Daoy (cell line): Measurements from ENCODE around the gene SNED1. TPM values are rescaled to one million over a fixed set of nuclear protein-coding genes. Genes with fewer than 3 reads are reported as not detected.

Source experiments
- DNase-seq: peaks from one replicate; pipeline ENCODE4 v3.0.0-alpha.2; 2015; ENCODE audit warnings: low read depth
- total RNA-seq: library from RNA; depleted of rRNA; stranded (reverse); fragments of >200 nt; shearing (Covaris generic); gene quantifications from 2 replicates; pipeline ENCODE4 v1.2.3, GENCODE V29; 2014

SNED1 gene
- total RNA-seq, 1 experiment from 2014 or later: 0.06 TPM

DNA sequence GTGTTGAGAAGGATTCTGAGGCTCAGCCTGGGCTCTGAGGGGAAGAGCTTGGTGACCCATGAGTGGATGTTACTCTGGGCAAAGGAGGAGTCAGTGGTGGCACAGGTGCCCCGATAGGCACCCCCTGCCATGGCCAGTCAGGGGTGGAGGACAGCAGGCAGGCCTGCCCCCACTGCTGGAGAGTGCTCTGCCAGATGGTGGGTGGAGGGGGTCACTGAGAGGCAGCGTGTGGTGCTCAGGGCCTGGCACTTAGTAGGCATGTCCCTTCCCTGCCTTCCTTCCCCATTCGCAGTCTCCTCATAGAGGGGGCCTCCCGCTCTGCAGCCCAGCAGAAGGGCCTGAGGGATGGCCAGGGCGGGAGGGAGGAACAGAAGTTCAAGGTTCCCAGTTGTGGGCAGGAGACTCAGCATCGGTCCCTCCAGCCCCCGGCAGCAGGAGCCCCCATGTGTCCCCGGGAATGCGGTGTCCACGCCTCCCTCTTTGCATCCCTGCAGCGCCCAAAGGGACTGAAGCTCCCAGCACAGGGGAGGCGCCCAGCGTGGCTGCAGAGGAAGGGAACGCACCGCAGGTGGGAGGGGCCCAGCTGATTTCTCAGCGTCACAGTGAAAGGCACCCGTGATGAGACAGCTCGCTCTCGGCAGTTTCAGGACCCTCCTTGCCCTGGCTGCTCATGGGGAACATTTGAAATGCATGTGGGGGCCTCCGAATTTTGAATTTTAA lies 5.7 kb upstream of the SNED1 start:
- no peak for DNase-seq

DNA sequence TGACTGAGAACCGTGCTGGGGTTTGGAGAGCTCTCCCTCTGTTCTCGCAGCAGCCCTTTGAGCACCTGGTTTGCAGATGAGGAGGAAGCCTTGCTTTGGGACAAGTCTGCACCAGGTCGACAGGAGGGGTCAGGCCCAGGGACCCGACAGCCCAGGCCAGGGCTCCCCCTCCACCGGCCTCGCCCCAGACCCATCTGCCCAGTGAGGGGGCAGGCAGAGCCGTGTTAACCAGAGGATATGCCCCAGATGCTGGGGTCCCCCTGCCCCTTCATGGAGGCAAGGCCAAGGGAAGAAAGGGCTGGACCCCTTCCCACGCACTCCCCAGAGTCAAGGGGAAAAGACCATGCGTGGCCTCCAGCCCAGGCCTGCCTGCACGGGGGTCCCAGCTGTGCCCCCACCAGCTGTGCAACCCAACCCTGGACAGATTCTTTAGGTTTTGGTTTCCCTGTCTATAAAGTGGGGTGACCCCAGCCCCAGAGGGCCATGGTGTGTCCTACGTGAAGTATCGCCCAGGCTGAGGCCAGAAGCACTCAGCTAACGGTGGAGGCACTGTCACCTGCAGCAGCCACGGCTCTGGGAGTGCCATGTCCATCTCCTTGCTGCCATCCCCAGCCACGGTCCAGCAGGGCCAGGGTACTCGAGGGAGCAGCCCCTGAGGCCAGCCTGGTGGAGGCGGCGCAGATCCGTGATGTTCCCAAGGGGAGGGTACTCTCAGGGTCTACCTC lies 4.8 kb upstream of the SNED1 start:
- no peak for DNase-seq

DNA sequence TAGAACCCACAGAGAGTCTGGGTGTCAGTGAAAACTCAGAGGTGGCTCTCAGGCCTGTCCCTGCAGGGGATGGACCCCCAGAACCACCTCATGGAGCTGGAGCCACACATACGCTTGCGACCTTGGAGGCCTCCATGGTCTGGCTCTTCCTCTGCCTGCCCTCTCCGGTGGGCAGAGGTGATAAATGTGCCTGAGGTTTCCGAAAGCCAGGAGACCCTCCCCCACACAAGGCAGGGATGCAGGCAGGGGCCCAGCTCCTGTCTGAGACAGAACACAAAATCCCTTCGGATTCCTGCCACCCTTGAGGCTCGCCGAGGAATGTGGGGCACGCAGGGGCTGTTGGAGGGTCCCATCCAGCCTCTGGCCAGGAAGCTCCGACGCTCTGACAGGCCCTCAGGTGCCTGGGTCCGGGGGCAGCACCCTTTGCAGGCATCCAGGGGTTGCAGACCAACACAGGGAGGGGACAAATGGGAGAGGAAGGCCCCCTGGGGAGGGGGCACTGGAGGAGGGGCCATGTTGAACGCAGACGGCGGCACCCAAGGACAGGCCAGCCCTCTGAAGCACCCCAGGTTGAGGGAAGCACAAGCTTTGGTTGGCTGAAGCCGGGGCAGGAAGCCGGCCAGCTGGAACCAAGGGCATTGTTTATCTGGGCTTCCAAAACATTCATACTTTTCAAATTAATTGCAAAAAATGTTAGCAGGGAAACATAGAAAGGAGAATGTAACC lies 4.1 kb upstream of the SNED1 start:
- DNase-seq: no peak

DNA sequence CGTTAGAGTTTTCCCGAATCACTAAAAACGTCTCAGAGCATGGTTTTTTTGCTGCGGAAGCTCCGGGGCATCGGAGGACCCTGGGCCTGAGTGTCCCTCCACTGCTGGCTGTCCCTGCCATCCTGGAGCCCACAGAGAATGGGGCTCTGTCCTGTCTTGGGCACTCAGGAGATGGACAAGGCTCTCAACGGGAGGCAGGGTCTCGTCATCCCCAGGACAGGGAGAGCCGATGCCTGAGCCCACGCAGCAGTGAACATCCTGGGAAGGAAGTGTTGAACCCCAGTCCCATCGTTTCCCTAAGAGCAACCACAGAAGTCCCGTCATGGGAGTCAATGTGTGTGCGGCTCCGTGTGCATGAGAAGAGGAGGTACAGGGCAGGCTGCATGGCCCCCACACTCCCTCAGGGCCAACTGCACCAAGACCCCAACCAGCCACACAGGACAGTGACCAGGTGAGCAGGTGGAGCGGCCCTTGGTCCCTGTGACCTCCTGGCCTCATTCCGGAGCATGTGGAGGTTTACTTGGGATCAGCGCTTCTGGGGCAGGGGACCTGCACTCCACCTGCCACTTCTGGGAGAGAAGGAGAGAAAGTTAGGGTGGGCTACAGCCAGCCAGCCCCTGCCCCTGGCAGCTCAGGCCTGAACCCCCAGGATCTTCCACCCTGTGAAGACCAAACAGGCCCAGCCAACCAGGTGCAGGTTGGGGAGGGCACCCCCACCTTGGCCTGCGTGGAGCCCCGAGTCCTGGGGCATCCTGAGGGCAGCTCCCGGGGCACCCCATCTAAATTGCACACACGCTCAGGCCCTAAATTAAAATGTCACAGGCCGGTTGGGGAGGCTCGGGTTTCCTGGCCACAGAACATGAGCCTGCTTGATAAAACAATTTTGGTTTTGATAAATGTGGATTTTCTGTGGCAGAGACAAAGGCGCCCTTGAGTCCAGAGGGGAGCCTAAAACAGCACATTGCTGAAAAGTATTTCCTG lies 3.1 kb upstream of the SNED1 start:
- no peak for DNase-seq

DNA sequence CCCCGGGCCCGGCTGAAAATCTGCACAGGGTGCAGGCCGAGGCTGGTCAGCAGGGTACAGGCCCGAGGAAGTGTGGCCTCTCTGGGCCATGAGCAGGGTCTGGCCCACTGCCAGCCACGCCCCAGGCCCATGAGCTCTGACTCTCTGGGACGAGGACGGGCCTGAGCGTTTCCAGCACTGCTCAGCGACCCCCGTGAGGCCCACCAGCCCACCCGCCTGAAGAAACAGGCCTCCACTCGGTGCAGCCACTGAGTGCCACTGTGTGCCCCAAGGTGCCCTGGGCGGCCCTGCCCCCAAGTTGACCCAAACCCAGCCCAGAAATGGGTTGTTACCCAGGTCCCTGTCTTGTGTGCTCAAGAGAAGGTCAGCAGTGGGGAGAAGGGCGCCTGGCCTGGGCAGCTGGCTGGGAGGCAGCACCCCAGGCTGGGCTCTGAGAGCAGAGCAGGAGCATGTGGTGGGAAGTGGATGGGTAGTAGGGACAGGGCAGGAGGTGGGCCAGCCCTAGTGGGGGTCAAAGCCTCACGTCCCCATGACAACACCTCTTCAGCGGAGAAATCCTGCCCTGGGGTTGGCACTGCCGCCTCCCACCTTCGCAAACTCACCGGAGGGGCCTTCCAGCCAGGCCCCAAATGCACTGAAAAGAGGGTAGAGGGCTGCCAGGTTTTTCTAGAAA lies 2.1 kb upstream of the SNED1 start:
- no peak for DNase-seq

DNA sequence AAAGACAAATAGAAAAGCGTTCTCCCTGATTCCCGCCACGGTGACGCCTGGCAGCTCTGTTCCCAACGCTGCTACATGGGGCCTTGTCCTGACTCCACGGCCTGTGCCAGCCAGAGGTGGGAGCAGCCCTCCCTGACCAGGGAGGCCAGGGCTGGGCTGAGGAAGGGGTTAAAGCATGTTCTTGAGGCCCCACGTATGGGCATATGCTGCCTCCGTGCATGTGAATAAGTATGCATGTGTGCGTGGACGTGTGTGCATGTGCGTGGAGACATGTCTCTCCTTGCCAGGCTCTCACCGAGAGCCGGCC lies 1.6 kb upstream of the SNED1 start:
- no peak for DNase-seq

DNA sequence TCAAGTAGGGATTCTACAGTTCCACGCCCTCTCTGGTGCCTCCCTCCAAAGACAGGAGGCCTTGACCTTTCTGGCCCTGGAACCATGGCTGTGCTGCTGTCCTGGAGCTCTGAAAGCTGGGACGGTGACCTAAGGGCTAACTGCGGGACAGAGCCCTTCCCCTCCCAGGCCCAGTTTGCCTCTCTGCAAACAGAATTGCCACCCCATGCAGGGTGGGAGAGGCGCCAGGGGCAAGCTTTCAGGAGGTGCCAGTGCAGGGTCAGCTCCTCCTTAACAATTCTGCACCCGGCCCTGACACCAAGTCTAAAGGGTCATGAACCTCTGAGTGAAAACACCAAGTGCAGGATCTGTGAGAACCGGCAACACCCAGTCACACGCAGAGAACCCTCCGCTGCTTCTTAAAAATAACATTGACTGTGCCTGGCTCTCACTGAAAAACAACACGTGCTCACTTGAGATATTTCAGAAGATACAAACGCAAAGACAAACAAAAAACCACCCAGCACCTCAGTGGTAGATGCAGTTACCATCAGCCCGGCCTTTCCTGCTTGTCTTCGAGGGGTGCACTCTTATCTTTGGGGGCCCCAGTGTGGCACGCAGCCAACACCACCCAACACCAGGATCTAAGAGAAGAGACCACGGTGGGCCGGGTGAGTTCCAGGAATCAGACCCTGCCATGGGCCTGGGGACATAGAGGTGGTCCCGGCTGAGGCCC lies 1.1 kb upstream of the SNED1 start:
- no peak for DNase-seq

DNA sequence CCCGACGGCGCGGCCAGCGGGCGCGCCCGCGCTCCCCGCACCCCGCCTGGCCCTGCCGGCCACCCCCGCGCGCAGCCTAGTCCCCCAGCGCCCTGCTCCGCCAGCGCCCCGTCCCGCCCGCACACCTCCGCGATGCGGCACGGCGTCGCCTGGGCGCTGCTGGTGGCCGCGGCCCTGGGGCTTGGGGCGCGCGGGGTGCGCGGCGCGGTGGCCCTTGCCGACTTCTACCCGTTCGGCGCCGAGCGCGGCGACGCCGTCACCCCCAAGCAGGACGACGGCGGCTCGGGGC lies 232 bp downstream of the SNED1 start:
- no peak for DNase-seq

DNA sequence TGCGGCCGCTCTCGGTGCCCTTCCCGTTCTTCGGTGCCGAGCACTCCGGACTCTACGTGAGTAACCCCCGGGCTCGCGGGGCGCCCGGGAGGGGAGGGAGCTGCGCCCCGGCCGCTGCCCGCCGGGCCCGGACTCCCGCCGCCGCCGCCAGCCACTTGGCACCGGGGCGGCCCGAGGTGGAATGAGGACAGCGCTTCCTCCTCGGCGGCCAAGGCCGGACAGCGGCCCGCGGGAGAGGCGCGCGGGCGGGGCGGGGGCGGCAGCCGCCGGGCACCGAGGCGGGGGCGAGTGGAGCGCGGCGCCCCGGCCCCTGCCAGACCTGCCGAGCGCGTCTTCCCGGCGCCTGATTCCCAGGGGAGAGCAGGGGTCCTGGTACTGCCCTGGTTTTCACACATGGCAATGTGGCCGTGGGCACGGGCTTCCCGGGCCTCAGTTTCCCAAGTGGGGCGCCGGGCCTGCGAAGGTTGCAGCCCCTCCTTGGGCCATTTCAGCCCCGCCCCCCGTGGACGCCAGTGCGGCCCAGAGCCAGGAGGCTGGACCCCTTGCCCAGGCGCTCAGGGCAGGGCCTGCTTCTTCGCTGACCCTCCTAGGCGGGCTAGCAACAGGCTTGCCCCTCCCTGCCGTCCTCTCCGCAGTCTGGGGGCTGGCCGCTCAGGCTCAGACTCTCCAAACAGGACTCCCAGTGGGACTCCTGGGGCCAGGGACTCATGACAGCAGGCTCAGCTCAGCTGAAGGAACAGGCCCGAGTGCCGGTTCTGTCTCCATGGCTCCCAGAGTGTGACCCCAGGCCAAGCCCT lies 775 bp downstream of the SNED1 start:
- peak; percentile 5 for DNase-seq

DNA sequence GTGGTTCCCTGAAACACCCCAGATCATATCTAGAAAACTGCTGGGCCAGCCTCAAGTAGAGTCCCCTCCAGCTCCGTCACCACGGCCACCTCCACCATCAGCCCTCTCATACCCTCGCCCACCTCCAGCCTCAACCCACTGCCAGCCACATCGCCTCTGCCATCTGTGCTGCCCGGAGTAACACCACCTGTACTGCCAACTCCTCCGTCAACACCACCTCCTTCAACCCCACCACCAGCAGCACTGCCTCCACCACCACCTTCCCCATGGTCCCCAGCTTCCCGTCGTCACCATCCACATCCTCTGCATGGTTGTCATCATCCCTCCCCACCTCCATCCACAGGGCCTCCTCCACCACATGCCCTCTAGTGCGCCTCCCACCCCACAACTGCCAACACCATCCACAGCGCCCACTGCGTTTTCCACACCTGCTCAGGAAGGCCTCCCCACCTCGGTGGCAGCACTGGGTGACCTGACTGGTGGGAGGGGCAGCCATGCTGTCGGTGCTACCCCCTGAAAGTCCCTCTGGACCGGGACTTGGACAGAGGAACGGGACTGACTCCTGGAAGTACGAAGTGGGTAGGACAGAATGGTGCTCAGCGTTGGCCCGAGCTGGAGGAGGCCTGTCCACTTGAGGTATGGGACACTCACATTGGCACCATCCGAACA lies 1.6 kb downstream of the SNED1 start:
- DNase-seq: no peak

DNA sequence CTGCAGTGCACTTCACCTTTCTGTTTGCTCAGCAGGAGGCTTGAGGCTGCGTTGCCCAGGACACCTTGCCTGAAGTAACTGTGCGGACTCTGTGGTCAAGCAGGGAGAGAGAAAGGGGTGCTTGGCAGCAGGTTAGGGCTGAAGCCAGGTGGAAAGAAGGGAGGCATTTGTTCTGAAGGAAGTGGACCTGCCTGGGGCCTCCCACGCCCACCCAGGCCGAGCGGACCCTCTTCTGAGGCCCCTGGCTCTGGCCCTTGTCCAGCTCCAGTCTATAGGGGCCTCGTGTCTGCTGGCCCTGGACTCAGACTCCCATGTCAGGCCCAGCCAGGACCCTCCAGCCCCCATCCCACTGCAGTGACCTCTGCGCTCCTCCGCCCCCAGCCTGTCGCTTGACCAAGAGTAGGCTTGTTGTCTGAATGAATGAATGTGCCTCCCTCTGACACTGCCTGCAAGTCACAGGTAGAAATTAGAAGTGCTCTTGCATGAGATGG lies 2.5 kb downstream of the SNED1 start:
- DNase-seq: no peak

DNA sequence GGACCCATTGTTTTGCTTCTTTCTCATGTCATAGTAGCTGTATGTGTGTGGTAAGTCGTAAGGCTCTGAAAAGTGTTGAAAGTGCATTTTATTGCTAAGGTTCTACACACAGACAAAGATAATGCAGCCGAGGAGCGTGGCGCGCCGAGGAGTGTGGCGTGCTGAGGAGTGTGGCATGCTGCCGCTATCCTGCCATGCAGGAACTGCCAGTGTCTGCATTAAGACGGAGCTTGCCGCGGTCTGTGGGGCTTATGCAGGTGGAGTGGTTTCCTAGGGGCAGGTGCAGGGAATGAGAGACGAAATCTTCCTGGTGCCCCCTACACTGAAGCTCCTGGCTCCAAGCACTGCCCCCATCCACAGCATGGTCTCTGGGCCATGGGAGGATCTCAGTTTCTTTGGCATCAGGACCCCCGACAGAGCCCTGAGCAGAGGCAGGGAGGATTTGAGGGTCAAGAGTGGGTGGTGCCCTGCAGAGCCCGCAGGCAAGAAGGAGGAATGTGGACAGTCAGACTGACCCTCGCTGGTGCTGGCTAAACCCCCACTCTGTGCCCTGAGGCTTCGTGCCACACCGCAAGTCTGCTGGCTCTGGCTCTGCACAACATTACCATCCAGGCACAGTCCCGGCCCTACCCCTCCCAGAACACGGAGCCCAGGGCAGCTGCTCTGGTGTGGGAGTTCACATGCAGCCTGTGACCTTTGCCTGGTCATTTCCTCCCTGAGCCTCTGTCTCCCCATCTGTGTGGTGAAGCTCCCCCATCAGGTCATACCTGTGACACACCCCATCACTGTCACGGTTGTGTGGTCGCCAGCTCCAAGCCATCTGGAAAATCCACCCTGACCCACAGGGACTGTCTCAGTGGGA lies 3.2 kb downstream of the SNED1 start:
- DNase-seq: peak; percentile 2

DNA sequence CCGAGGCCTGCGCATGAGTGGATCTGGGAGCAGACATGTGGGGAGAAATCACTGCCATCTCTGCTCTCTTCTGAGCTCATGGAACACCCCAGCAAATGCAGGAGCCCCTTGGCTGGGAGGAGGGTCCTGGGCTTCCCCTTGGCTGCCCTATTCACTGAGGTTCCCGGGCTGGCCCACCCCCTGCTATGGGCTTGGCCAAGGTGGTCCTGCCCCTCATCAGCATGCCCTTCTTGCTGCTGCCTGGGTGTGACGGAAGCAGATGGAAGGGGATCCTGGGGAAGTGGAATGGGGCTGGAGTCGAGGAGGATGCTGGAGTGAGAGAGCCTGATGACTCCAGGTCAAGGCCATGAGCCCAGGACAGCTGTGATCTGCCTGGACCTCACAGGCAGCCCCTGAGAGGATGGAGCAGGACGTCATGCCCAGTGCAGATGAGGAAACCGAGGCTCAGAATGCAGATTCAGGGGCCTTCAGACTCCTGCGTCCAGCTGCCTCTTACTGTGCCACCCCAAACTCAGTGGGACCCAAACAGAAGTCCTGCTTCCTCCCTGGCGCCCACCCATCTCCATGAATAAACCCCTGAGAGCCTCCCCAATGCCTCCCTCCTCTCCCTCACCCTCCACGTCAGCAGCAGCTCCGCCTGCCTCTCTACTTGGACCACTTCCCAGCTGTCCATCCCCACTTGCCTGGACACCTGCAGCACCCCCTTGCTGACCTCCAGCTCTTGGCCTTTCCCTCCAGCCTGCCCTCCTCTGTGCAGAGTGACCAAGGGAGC lies 4.0 kb downstream of the SNED1 start:
- no peak for DNase-seq

DNA sequence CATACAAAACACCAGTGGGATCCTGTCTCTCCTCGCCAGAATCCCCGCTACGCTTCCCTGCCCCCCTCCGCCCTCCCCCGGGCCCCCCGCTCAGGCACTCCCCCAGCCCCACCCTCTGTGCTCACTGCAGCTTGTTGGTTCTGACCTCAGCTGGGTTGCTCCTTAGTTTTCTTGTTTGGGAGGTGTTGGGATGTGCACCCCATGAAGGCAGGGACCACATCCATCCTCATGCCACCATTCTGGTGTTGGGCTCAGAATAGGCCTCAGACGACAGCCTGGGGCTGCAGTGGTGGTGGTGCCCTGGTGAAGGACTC lies 4.6 kb downstream of the SNED1 start:
- DNase-seq: no peak

DNA sequence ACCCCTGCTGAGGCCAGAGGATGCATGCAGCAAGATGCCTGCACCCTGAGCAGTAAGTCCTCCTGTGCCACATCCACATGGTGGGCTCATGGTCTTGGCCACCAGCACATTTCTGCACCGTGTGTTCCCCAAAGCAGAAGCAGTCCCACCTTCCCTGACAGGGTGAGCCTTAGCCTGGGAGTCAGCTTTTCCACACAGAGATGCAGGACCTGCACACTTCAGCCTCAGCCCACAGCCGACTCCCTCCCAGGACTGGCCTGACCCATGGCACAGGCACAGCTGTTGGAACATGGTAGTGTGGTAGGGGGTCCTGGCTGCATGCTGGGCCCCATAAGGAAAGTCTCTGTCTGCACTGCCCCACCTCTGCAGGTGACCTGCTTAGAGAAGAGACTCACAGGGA lies 5.0 kb downstream of the SNED1 start:
- no peak for DNase-seq

DNA sequence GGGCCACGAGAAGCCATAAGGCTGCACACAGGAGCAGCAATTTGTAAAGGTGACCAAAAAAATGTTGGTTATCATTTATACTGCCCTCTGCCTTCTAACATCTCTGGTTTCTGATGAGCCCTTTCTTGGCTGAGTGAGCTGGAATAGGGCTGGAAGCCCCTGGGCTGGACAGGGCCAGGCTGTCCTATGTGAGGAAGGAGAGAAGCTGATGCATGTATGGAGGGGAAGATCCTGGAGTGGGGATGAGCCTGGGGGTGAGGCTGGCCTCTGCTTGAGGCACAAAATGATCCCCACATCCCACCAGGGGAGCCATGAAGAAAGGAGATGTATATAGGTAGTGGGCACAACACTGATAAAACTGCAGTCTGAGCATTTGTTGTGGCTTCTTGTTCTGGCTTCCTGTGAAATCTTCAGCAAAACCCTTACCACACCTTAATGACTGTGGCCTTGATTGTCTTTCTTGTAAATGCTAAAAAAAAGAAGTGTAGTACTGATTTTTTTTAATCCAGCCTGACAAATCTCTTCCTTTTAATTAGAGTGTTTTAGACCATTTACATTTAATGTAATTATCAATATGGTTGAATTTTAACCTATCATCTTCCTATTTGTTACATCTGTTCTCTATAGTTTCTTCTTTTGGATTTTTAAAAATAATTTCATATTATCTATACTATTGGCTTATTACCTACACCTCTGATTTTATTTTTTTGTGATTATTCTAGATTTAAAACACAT lies 5.6 kb downstream of the SNED1 start:
- no peak for DNase-seq

DNA sequence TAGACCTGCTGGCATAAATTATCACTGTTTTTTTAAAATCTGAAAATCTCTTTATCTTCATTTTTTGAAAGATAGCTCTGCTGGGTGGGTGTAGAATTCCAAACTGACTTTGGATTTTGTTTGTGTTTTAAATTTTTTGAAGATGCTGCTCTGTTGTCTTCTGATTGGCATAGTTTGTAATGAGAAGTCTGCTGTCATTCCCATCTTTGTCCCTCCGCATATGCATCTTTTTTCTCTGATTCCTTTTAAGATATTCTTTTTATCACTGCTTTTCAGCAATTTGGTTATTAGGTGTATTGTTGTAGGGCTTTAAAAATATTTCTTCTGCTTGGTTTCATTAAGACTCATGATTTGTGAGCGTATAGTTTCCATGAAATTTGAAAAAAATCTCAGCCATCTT lies 7.2 kb downstream of the SNED1 start:
- DNase-seq: no peak
